Transverse colon (tissue), 4 donors: ENCODE data around the gene SUN2. TPM values are rescaled to one million over a fixed set of nuclear protein-coding genes. Genes with fewer than 3 reads are reported as not detected.

Experiments
- DNase-seq: peaks from one replicate; pipeline ENCODE4 v3.0.0-alpha.2; 2019
- H3K27ac ChIP-seq, 4 donors: fragments of 200-600 bp; sonication (generic); 2 replicates each; pipeline ENCODE4 v1.5.1; 2016 to 2018; ENCODE audit warnings: inconsistent platforms in 4 of 4
- H3K27me3 ChIP-seq: fragments of 200-600 bp; sonication (generic); 2 replicates; pipeline ENCODE4 v1.5.1; 2017; ENCODE audit warnings: inconsistent platforms
- H3K36me3 ChIP-seq, 4 donors: fragments of 200-600 bp; sonication (generic); 2 replicates each; pipeline ENCODE4 v1.5.1; 2017 to 2019; ENCODE audit warnings: inconsistent platforms in 4 of 4
- H3K4me1 ChIP-seq, 4 donors: fragments of 200-600 bp; sonication (generic); 2 replicates each; pipeline ENCODE4 v1.5.1; 2017 to 2020; ENCODE audit warnings: inconsistent platforms in 4 of 4
- H3K4me3 ChIP-seq, 4 donors: fragments of 200-600 bp; sonication (generic); 1 replicate in 1 of 4; 2 replicates in 3 of 4; pipeline versions ENCODE4 v1.5.1 to v1.6.1; 2017 to 2019; ENCODE audit warnings: inconsistent platforms in 4 of 4
- H3K9me3 ChIP-seq, 2 donors: fragments of 200-600 bp; sonication (generic); 2 replicates each; pipeline ENCODE4 v1.5.1; 2017 to 2019; ENCODE audit warnings: inconsistent platforms in 2 of 2
- CTCF ChIP-seq, 5 experiments: fragments of 200-600 bp in 3 of 5; fragments of 450-650 bp in 2 of 5; sonication (generic) in 3 of 5; IDR thresholded peaks; 1 replicate in 2 of 5; 2 replicates in 3 of 5; pipeline ENCODE4 v1.5.1; 2016 to 2017; ENCODE audit warnings: antibody characterized with exemption in 5 of 5, inconsistent platforms in 3 of 5, mild to moderate bottlenecking in 2 of 5, moderate library complexity in 1 of 5
- EP300 ChIP-seq: sonication (generic); formaldehyde crosslinking; IDR thresholded peaks from one replicate; pipeline ENCODE4 v1.6.1; 2017; ENCODE audit warnings: antibody characterized with exemption, low read depth
- POLR2A ChIP-seq: fragments of 450-650 bp; IDR thresholded peaks from one replicate; pipeline ENCODE4 v1.6.1; 2016; ENCODE audit warnings: antibody characterized with exemption, mild to moderate bottlenecking, moderate library complexity
- POLR2AphosphoS5 ChIP-seq, 3 donors: sonication (generic); formaldehyde crosslinking; IDR thresholded peaks; one replicate each; pipeline ENCODE4 v1.6.1; 2016; ENCODE audit warnings: antibody characterized with exemption in 3 of 3
- WGBS, 2 donors: methylation state at CpG; one replicate each; pipeline ENCODE4 v1.1.5; 2018; ENCODE audit warnings: low coverage in 1 of 2; 5-methylcytosine and 5-hydroxymethylcytosine counted together
- in situ Hi-C, 4 donors: fragments of 200-750 bp; cut with MboI; loops; one replicate each; pipeline versions ENCODE4 v1.15.0 to v1.15.1; 2017; ENCODE audit warnings: low sequenced_read_pairs in 3 of 4, low pct_ligation_motif_present in 1 of 4, low pct_unique_long_range_greater_than_20kb in 1 of 4
- intact Hi-C: fragments of 100-400 bp; cut with DNase I; formaldehyde crosslinking; loops from one replicate; pipeline ENCODE4 v1.15.1; 2023; ENCODE audit warnings: low total_unique reads
- total RNA-seq, 4 donors: library from RNA; depleted of rRNA; stranded (reverse); fragments of >200 nt; gene quantifications; one replicate each; pipeline ENCODE4 v1.1.0, GENCODE V29; 2016

The SUN2 gene
- total RNA-seq, 4 donors from 2014 or later, result 168 to 523 (median 216) TPM

DNA sequence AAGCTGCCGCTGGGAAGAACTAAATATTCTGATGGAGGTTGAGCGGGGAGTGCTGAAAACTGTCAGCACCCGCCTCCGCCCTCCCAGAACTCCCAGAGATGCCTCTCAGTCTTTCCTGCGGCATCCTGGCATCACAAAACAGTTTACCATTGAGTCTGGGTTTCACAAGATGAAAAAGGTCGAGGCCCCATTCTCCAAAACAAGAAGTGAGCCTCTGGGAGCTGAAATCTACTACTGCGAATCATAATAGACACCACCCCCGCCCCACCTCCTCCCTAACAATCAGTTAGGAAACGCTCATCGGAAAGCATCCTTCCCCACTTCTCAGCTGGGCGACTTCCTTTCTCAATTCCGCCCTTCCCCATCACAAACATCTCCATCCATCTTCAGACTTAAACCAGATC is 1.0 kb downstream of the SUN2 start:
- Histone ChIP-seq H3K27me3 (no peaks in the 10 kb centered on the region), H3K36me3 (peaks cover 0 to 27% (median 10%) of the 10 kb centered on the region in 4 donors), H3K4me1 (peaks cover 18 to 50% (median 36%) of the 10 kb centered on the region in 4 donors), H3K27ac (peak overlapping the region; percentile 93 to 98 (median 96)), H3K9me3 (no peaks in the 10 kb centered on the region), H3K4me3 (peak overlapping the region; percentile 58 to 82 (median 68))
- WGBS, 2 donors, result 3 to 6% methylated on average over 7 to 12 of the region's 12 CpGs
- peak; percentile 54 for DNase-seq
- TF ChIP-seq POLR2A (no peak), CTCF (IDR thresholded peaks at IDR 0.05) (no peak), POLR2AphosphoS5 (IDR thresholded peaks at IDR 0.05) (no peak), EP300 (no peak)
- intact Hi-C loops, result loop anchor here (2.0 kb wide), 1 partner anchor 54 kb away; the partner anchor contains the start of gene JOSD1
- in situ Hi-C loops, result no loop called here

- H3K4me1 ChIP-seq, result peaks cover 18 to 50% (median 36%) of the 10 kb centered on the region in 4 donors
- in situ Hi-C loops, result no loop called here
- TF ChIP-seq EP300, result no peak
- TF ChIP-seq CTCF (IDR thresholded peaks at IDR 0.05), result no peak
- TF ChIP-seq POLR2AphosphoS5 (IDR thresholded peaks at IDR 0.05), result peak in 1 of 3 donors; percentile 35
- H3K27ac ChIP-seq, result peak overlapping the region; percentile 93 to 98 (median 96)
- WGBS, 2 donors, result 18 to 26% methylated on average over 4 to 9 of the region's 12 CpGs
- H3K9me3 ChIP-seq, result no peaks in the 10 kb centered on the region
- intact Hi-C loops, result loop anchor here (2.0 kb wide), 1 partner anchor 53 kb away; the partner anchor contains the start of gene JOSD1
- peak; percentile 73 for DNase-seq
- H3K4me3 ChIP-seq, result peak overlapping the region; percentile 15 to 82 (median 68)
- H3K36me3 ChIP-seq, result peaks cover 0 to 33% (median 13%) of the 10 kb centered on the region in 4 donors
- no peaks in the 10 kb centered on the region for H3K27me3 ChIP-seq
Measured at GRCh38 chr22:38753948-38754750, 1.6 kb downstream of the SUN2 start.

DNA sequence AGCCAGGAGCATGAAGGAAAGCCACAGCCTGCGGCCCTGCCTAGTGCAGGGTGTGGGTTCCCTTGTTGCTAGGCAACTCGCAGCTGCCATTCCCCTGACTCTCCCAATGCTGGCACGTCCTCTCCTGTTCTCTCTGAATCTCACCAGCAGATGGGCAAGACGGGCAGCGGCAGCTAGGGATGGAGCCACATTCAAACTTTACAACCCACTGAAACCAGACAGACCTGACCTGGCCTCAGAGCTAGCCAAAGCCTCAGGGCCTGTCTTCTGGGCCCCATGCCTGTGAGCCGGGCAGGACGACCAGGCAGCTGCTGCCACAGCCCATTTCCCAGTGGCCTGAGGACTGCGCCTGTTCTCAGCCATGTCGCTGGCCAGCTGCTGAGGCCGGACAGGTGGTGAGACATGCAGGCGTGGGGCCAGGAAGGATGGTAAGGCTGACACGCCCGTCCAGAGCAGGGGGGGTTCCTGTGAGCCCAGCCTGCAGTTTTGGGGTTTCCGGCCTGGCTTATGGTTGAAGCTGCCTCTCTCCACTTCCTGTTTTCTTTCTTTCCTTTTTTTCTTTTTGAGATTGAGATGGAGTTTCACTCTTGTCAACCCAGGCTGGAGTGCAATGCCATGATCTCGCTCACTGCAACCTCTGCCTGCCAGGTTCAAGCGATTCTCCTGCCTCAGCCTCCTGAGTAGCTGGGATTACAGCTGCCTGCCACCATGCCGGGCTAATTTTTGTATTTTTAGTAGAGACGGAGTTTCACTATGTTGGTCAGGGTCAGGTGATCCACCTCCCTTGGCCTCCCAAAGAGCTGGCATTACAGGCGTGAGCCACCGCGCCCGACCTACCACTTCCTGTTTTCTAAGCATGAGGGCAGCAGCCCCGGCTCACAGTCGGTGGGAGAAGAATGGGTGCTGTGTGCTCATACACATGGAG is 4.1 kb downstream of the SUN2 start:
- intact Hi-C loops (no loop called here), in situ Hi-C loops (no loop called here)
- H3K9me3 ChIP-seq, result no peaks in the 10 kb centered on the region
- 71 to 80% methylated on average over 1 to 22 of the region's 24 CpGs for WGBS, 2 donors
- peak overlapping the region in 1 of 4 donors; percentile 10 for H3K4me3 ChIP-seq
- H3K36me3 ChIP-seq, result peaks cover 0 to 50% (median 23%) of the 10 kb centered on the region in 4 donors
- peak; percentile 83 for DNase-seq
- TF ChIP-seq POLR2AphosphoS5 (IDR thresholded peaks at IDR 0.05) (peak in 1 of 3 donors; percentile 32), POLR2A (no peak), EP300 (no peak)
- H3K4me1 ChIP-seq, result peaks cover 18 to 42% (median 30%) of the 10 kb centered on the region in 4 donors
- H3K27me3 ChIP-seq, result no peaks in the 10 kb centered on the region
- H3K27ac ChIP-seq, result peak overlapping the region; percentile 65 to 98 (median 96)

- 72% methylated on average over 5 of the region's 12 CpGs; no CpG with 5 or more reads in 1 of the 2 donors for WGBS, 2 donors
Measured at GRCh38 chr22:38751066-38751421, 4.8 kb downstream of the SUN2 start.

More at GRCh38 chr22:38751066-38751421, 4.8 kb downstream of the SUN2 start:
- H3K27me3 ChIP-seq, result no peaks in the 10 kb centered on the region
- H3K36me3 ChIP-seq, result peaks cover 0 to 52% (median 25%) of the 10 kb centered on the region in 4 donors
- no peaks in the 10 kb centered on the region for H3K9me3 ChIP-seq
- H3K4me3 ChIP-seq, result no peak overlapping the region
- peaks cover 15 to 40% (median 26%) of the 10 kb centered on the region in 4 donors for H3K4me1 ChIP-seq
- in situ Hi-C loops, result no loop called here
- no peak for TF ChIP-seq CTCF (IDR thresholded peaks at IDR 0.05)
- TF ChIP-seq POLR2AphosphoS5 (IDR thresholded peaks at IDR 0.05), result no peak
- TF ChIP-seq POLR2A, result no peak
- no peak for TF ChIP-seq EP300
- DNase-seq, result no peak
- intact Hi-C loops, result no loop called here
- peak overlapping the region; percentile 65 to 98 (median 96) for H3K27ac ChIP-seq
